Suppressor macrophage treated with lipopolysaccharide for 1 hour (primary cell): ENCODE data around the gene ARL6IP6.
"Not testable (repeated sequence)": the region's sequence is repeated elsewhere in the genome, so short reads cannot be mapped to it uniquely, and the experiment has no call there.

Experiments
- DNase-seq, 3 donors: peaks; one replicate each; pipeline ENCODE4 v3.0.0-alpha.2; 2020 to 2022

The ARL6IP6 gene

GRCh38 chr2:152718076-152718908 lies at the start of gene ARL6IP6:
ARL6IP6 (plus strand) TSS chr2:152718620; CDS start chr2:152718625, 5 bp downstream.
- DNase-seq: peak; percentile 94 to 97 (median 95)

DNA sequence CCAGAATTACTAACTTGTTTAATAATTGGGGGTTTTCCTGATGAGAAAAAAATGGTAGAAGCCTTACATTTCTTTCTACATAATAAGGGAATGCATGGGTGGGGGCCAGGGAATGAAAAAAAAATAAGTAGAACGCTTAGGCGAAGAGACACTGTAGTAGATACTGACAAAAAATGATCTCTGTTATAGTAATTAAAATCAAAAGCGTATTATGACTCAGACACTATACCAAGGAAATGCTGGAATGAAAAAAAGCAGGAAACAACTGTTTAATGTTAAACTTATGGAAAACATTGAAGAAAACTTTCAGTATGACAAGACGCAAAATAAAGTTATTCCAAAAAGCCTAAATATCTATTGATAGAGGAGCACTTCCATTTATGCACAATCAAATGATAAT lies 44.1 kb upstream of the ARL6IP6 start:
- no peak for DNase-seq

GRCh38 chr2:152676461-152676860 lies 42.0 kb upstream of the ARL6IP6 start:
- no peak for DNase-seq

- no peak for DNase-seq
These were observed 39.6 kb upstream of the ARL6IP6 start for GRCh38 chr2:152678808-152679207.

- DNase-seq: no peak
These were observed 35.8 kb upstream of the ARL6IP6 start for GRCh38 chr2:152682663-152683062.

- no peak for DNase-seq
These were observed 35.0 kb upstream of the ARL6IP6 start for GRCh38 chr2:152683400-152683799.

DNA sequence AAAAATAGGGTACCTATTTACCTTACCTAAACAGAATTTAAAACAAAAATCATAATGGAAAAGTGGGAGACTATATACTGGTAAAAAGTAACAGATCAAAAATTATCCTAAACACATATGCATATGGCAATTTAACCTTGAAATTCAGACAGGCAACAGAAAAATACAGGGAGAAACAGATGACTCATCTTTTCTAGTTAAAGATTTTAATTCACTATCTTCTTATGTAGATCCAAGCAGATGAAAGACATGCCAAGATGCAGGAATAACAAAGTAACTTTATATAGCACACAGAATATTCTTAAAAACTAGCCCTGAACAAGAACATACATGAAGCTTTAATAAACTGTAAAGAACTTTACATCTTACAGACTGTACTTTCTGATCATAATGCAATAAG lies 32.1 kb upstream of the ARL6IP6 start:
- no peak for DNase-seq

DNA sequence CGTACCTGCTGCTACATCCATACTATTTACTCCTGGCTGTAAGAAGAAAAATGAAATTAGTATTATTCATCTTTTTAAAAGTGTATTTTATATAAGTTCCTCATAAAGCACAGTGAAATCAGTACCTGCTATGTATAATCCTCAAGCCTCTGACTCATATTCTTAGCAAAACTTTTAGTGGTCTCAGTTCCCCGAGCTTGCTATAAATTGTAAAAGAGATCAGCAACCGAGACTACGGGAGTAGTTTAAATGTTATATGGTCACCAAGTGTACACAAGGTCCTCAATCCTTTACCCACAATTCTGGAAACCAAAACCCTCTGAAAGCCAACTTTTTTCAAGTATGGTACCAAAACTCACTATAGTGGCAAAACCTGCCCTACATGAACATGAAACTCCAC lies 25.4 kb upstream of the ARL6IP6 start:
- no peak for DNase-seq

GRCh38 chr2:152694161-152694661 lies 24.2 kb upstream of the ARL6IP6 start:
- peak; percentile 68 to 86 (median 68) for DNase-seq

DNA sequence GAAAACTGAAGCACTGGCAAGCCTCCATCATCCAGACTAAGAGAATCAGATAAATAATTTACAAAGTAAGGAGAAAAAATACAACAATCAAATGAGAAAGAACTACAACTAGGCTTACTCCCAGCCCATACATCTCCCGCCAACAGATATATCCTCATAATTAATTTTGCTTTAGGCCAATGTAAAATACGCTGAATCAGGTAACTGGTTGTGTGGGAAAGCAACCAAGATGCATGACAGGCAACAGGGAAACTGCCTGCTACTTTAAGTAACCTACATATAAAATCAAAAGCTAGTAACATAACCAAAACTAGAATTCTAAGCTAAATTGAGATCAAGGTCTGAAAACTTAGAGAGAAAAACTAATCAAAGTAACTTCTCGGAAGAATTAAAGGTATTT lies 22.7 kb upstream of the ARL6IP6 start:
- no peak for DNase-seq

- DNase-seq: no peak
These were observed 21.9 kb upstream of the ARL6IP6 start for GRCh38 chr2:152696476-152696875.

DNA sequence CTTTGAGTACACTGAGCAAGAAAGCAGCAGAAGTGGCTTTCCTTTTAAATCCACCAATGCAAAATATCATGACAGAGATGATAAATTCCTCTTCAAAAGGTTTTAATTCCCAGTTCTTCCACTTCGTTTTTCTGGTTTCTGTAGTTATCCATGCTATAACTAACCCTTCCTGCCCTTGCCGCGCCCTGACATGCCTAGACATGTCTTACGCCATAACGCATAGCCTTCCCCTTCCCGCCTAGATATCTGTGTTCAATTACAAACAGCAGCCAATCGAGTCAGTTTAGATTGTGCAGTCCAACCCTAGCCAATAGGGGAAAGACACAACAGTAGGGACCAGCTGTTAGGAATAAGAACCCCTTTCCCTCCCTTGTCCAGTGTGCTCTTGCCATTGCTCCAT lies 17.2 kb upstream of the ARL6IP6 start:
- DNase-seq: no peak

DNA sequence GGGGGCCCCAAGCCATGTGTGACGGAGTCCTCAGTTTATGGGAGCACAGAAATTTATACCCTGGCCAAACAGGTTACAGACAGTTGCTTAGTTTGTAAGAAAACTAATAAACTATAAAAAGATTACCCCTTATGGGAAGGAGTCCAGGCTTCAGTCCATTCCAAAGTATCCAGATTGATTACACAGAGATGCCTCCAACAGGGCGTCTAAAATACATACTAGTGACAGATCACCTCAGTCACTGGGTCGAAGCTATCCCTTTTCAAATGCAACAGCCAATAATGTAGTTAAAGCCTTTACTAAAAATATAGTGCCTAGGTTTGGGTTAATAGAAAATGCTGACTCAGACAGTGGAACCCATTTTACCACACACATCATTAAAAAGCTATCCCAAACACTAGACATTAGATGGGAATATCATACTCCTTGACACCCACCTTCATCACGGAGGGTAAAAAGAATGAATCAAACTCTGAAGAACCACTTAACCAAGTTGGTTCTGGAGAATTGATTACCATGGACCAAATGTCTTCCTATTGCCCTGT lies 11.9 kb upstream of the ARL6IP6 start:
- DNase-seq: no peak

GRCh38 chr2:152708742-152709141 lies 9.7 kb upstream of the ARL6IP6 start:
- no peak for DNase-seq

GRCh38 chr2:152710713-152711112 lies 7.7 kb upstream of the ARL6IP6 start:
- DNase-seq: no peak

- DNase-seq: no peak
These were observed 3.3 kb upstream of the ARL6IP6 start for GRCh38 chr2:152715112-152715511.

GRCh38 chr2:152715854-152716428 lies 2.5 kb upstream of the ARL6IP6 start:
- peak; percentile 50 to 65 (median 63) for DNase-seq

GRCh38 chr2:152716805-152717227 lies 1.6 kb upstream of the ARL6IP6 start:
- DNase-seq: peak in 2 of 3 donors; percentile 42 to 49

DNA sequence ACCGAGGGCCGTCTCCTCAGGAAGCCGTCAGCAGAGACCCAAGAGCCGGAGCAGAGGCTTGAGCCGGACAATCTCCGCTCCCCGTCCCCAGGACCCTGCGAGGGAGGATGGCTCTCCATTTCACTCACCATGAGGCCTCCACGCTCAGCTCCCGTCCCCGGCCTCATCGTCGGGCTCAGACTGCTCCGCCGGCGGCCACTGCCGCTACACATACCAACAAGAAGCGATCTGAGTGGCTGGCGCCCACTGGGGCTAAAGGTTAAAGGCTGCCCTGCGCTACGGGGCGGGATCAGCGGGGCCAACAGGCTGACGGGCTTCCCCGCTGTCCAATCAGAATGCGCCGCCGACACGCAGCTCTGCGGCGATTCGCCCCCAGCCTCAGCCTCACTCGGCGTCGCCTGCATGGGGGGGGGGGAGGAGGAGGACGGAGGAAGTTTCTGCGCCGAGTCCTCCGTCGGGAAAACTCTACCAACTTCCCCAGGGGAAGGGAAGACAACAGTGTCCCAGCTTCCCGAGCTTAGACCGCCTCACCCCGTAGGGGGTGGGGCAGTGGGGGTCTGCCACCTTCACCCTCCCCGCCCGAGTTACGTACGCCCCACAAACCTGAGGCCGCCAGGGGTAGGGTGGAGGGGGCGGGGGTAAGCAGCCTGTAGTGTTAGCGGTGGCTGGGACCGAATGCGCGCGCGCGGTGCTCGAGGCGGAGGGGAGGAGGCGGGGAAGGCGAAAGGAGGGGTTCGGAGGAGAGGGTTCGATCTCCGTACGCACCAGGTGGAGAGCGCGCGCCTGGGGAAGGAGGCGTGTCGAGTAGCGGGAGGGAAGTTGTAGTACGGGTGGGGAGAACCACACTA lies 968 bp upstream of the ARL6IP6 start, which contains the start of gene PRPF40A:
TSS of gene PRPF40A (minus strand) at position 234 of the 848 bp plus-strand sequence. CDS start at position 212, 22 bp downstream.
- peak; percentile 99 to 100 (median 99) for DNase-seq

DNA sequence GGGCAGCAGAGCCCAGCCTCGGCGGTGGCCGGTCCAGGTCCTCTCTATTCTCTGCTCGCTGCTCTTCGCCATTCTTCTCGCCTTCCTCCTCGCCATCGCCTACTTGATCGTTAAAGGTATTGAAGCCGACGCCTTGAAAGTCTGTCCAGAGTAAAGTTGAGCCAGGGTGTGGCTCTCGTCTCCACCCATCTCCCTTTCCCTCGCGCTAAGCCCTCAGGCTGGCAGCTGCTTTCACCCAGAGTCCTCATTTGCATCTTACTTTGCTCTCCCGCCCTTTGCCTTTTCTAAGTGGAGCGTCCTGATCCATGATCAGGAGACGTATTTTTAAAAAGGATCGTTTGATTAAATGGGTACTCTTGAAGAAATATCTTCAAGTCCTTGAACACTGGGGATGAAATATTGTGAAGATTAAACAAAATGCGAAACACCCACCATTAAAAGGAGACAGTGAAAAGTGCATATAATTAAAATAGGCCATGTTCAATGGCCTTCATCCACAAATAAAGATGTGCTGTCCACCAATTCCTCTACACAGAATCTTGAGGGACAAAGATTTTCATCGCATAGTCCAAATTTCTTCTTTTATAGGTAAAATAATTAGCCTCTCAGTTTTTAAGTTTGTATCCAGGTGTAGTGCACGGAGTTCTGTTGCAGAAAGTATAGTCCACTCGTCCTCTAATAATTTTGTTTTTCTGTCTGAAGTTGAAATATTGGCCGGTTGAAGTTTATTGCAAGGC lies 657 bp downstream of the ARL6IP6 start:
- peak; percentile 52 to 59 (median 56) for DNase-seq

DNA sequence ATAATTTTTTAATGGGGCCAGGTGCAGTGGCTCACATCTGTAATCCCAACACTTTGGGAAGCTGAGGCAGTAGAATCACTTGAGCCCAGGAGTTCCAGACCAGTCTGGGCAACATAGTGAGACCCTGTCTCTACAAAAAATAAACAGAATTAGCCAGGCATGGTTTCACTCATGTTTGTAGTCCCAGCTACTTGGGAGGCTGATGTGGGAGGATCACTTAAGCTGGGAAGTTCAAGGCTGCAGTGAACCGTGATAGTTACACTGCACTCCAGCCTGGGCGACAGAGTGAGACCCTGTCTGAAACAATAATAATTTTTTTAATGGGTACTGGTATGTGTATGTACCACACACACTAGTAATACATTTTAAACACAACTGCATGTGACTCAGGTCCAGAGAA lies 2.4 kb downstream of the ARL6IP6 start:
- no peak for DNase-seq

GRCh38 chr2:152722639-152723038 lies 4.2 kb downstream of the ARL6IP6 start:
- not testable (repeated sequence) for DNase-seq
